ENCODE measurements around the gene PCNT. TPM values are rescaled to one million over a fixed set of nuclear protein-coding genes. Genes with fewer than 3 reads are reported as not detected.

Gene PCNT
- total RNA-seq, 1 experiment from 2014 or later: 5.2 TPM

DNA sequence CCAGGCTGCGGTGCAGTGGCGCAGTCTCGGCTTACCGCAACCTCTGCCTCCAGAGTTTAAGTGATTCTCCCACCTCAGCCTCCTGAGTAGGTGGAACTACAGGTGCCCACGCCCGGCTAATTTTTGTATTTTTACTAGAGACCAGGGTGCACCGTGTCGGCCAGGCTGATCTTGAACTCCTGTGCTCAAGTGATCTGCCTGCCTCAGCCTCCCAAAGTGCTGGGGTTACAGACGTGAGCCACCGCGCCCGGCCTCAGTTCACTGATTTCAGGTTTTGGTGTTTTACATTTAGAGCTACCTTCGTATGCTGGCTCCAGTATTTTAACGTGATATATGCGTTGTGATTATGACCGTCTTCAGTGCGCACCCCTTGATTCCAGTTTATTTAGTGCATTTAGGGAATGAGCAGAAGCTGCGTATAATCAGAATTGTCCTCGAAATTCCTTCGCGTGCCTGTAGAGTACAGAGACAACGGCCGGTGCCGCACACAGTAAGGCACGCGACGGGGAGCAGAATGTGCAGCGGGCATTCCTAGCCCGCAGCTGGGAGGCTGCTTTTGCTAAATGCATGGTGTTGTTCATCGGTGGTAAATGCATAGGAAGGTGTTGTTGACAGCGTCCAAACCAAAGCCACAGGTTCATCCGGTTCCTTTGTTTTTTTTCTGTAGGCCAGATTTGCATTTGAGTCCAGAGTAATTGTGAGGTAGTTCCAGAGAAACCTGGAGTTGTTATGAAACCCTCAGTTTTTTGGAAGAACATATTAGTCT lies 85.9 kb downstream of the PCNT start:
- no peak for DNase-seq (ENCODE audit: low spot score)

GRCh38 chr21:46410516-46410915 lies 86.6 kb downstream of the PCNT start:
- no peak for DNase-seq (ENCODE audit: low spot score)

GRCh38 chr21:46411236-46411635 lies 87.3 kb downstream of the PCNT start:
- DNase-seq (ENCODE audit: low spot score): no peak

GRCh38 chr21:46411691-46412090 lies 87.7 kb downstream of the PCNT start:
- DNase-seq (ENCODE audit: low spot score): no peak

- DNase-seq (ENCODE audit: low spot score): no peak
Measured at GRCh38 chr21:46412521-46413364, 88.8 kb downstream of the PCNT start.

DNA sequence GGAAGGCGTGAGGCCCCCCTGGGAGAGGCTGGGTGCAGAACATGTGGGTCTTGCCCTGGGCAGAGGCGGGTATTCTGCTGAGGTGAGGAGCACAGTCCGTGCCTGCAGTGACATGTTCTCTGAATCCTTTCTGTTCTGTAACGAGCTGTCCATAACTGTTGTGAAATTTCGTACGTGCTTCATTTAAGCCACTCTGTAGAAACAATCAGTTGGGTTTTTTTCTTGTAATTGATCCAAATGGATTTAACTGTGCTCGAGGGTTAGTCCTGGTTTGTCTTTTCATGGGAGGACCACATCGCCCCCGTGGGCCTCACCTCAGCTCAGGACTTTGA lies 89.4 kb downstream of the PCNT start:
- no peak for DNase-seq (ENCODE audit: low spot score)

DNA sequence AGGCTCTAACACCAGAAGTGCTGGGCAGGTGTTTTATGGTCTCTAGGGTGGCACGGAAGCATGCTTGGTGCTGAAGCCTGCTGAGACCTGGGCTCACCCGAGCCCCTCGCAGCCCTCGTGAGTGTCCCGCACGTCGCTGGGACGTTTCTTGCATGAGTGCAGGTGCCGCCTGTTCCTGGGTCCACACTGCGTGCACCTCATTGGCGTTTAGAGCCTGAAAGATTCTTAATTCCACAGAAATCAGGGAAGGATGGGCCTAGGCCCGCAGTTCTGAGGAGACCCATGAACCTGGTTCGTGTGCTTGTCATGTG lies 91.0 kb downstream of the PCNT start:
- DNase-seq (ENCODE audit: low spot score): no peak

DNA sequence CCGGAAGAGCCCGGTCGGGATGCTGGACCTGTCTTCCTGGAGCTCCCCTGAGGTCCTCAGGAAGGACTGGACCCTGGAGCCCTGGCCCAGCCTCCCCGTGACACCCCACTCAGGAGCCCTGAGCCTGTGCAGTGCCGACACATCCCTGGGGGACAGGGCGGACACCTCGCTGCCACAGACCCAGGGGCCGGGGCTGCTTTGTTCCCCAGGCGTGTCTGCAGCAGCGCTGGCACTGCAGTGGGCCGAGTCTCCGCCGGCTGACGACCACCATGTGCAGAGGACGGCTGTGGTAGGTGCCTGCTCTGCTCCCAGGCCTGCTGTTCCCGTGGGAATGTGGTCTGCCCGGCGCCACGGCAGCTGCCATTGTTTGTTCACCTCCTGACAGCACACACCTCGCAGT lies 92.6 kb downstream of the PCNT start:
- DNase-seq (ENCODE audit: low spot score): no peak

- DNase-seq (ENCODE audit: low spot score): no peak
Measured at GRCh38 chr21:46418265-46418946, 94.5 kb downstream of the PCNT start.

DNA sequence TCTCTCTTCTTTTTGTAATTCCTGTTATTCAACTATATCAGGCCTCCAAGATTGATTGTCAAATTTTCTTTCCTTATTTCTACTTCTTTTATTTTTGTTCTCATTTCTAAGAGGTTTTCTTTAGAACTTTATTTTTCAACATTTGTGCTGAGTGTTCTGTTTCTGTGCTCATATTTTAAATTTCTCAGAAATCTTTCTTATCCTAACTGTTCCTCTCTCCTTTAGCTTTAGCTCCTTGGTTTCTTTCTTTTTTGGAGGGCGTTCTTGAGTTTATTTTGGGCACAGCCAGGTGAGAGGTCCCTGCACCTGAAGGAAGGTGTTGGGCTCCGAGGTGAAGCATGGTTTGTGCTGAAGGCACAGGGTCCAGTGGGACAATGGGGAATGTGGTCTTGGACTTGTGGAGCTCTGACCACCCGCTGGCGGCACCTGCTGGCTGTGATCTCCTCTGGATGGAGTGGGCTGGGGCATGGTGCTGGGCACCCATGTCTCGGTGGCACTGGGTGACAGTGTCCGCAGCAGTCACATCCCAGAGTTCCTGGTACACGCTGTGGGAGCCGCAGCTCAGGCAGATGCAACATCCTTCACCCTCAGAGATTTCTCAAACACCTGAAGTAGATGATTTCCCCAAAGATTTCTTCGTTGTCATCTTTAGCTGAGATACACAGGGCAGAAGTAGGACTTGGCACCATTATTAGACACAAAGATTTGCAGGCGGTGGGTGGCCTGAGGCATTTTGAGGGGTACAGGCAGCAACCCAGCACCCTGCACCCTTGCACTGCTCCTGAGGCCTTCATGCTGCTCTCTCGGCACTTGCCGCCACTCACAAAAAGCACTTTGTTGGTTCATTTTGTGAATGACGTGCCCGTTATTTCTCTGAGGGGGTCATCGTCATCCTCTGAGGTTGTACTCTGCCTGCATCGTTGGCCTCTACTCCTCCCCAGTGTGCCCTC lies 96.6 kb downstream of the PCNT start:
- DNase-seq (ENCODE audit: low spot score): no peak

DNA sequence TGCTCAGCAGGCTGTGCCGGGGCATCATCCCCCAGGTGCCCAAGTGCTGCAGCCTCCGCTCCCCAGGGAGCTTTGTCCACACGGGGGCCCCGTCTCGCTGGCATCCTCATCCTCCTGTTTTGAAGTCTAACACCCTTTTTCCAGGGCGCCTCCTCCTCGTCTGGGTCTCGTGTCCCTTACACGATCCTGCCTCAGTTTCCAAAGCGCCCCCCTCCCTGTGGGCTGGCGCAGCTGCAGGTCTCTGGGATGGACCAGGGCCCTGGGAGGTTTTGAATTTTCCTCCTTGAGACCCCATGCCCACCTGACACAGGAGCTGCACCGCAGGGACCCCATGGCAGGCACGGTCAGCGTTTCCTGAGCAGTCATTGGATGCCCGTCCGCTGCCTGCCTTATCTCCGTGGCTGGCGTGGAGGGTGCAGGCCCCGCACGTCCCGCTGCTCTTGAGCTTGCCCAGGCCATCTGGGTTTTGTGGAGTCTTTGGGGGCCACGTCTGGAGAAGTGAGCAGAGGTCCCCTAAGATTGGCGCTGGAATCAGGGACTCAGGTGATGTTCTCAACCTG lies 97.3 kb downstream of the PCNT start:
- DNase-seq (ENCODE audit: low spot score): no peak

GRCh38 chr21:46421756-46422555 lies 98.0 kb downstream of the PCNT start:
- no peak for DNase-seq (ENCODE audit: low spot score)

DNA sequence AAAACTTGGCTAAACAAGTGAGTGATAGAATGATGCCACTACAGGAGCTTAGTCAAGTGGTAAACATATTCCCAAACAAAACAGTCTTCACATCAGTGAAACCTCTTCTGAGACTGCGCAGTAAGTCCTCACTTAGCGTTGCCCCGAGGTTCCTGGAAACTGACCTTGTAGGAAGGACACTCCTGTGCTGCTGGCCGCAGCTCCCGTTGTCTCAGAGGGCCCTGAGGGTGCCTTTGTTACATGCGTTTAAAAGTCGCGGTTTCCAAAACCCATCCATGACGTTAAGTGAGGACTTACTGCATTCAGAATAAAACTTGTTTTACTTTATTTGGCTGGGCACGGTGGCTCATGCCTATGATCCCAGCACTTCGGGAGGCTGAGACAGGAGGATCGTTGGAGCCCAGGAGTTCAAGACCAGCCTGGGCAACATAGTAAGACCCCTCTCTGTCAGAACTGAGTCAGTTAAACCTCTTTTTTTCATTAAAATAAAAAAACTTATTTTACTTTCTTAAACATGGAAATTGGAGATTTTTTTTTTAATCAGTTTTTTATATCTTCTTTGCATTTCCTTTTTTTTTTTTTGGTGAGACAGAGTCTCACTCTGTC lies 98.8 kb downstream of the PCNT start:
- DNase-seq (ENCODE audit: low spot score): no peak

GRCh38 chr21:46423546-46424038 lies 99.6 kb downstream of the PCNT start:
- DNase-seq (ENCODE audit: low spot score): no peak

DNA sequence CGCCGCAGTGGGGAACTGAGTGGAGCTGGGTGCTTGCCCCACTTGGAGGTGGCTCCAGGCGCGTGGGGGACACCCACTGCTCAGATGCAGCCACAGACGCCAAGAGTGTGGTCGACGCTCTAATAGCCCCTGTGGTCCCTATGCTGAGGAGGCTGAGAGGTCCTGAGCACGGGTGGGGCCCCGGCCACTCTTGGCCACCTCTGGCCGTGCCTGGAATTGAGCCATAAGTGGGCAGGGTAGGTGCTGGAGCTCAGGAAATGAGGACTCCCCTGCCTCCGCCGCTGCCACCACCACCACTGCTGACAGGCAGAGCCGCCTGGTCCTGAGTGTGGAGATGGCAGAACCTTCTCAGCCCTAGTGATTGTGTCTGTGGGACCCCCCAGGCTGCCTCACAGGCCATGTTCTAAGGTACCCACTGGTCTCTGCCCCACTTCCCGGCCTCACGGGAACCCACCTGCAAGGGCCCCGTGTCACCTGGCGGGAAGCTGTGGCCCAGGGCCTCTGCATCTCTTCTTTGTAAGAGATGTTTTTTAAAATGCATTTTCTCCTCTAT lies 100.2 kb downstream of the PCNT start:
- DNase-seq (ENCODE audit: low spot score): no peak

- no peak for DNase-seq (ENCODE audit: low spot score)
Measured at GRCh38 chr21:46424621-46425020, 100.7 kb downstream of the PCNT start.

DNA sequence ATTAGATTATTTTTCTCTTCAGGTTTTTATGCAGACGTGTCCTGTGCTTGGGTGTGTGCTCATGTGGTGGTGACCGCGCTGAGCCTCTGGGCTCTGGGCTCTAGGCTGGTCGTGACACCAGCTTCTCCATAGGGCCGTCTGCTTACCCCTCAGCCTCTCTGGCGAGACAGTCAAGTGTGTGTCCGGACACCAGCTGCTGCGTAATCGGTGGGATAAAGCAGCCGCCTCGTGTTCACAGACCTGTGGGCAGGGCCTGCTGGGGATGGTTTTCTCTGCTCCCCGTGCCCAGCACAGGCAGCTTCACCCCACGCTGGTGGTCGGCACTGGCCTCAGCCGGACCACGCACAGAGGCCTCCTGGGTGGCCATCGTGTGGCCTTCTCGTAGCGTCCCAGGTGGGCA lies 101.1 kb downstream of the PCNT start:
- no peak for DNase-seq (ENCODE audit: low spot score)

- no peak for DNase-seq (ENCODE audit: low spot score)
Measured at GRCh38 chr21:46425571-46425970, 101.6 kb downstream of the PCNT start.

DNA sequence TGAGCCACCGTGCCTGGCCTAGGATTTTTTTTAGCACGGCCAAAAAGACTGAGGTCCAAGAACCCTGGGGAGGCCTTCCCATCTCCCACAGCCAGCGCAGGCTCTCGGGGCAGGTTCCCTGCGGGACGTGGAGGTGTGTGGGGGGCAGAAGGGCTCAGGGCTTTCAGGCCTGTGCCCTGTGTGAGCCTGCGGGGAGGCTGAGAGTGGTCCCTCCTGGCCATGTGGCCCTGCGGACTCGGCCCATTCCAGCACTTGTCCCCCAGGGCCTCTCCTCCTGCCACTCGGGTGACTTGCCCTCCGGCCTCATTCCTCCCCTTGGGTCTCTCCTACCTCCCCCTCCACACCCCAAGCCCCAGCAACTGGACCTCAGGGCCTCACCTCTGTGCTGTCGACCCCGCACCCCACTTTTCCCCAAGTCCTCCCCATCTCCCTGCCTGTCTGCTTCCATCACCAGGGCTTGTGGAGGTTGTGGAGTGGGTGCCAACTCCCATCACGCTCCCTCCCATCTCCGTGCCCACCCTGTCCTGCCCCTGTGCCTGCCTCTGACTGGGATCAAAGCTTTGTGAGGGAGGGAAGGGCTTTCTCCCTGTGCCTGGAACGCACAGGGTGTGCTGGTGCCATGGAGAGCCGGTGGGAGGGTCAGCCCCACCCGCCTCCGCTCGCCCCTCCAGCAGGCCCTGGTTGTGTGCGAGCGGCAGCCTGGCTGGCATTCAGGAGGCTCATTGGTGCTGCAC lies 102.5 kb downstream of the PCNT start:
- DNase-seq (ENCODE audit: low spot score): no peak

Measured in H4 (cell line).